ENCODE measurements around the gene SATB1.

The SATB1 gene

DNA sequence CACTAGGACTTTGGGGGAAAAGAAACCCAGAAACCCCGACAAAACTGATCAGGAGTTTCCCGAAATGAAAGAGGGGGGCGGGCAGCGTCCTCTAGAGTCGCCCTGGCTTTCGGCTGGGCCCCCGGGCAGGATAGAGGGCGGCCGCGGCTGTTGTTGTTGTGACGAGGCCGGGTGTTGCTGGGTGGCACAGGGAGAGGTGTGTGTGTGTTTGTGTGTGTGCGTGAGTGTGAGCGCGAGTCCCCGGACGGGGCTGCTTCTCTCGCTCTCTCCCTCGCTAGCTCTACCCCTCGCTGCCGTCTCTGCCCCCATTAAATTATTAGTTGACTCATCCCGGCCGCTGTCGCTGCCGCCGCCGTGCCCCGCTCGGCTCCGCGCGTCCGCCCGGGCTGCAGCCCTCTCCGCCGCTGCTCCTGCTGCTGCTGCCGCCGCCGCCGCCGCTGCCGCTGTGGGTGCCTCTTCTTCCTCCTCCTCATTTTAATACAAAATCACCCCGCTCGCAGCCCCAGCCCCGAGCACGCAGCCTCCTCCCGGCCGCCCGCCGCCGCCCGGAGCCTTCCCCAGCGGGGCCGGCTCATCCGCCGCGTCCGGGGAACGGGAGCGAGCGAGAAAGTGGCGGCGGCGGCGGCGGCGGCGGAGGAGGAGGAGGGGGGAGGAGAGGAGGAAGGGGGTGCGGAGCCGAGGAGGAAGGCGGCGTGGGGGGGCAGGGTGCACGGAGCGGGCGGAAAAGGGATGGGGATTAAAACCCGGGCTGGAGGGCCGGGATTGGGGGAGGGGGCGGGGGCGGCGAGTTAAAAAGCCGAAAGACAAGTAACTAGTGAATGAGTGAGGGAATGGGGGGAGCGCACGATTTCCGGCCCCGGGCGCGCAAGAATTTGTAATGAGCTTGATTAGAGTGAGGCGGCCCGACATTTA, at the start of gene SATB1:
Gene SATB1, minus strand, starts transcription at position 611 of the 912 bp plus-strand sequence. CDS start 4,372 bp downstream, outside the sequence.
- DNase-seq = peak; percentile 61

- no peak for DNase-seq
These were observed 49.1 kb upstream of the SATB1 start for GRCh38 chr3:18474202-18474601.

- no peak for DNase-seq
These were observed 44.6 kb upstream of the SATB1 start for GRCh38 chr3:18469775-18470174.

DNA sequence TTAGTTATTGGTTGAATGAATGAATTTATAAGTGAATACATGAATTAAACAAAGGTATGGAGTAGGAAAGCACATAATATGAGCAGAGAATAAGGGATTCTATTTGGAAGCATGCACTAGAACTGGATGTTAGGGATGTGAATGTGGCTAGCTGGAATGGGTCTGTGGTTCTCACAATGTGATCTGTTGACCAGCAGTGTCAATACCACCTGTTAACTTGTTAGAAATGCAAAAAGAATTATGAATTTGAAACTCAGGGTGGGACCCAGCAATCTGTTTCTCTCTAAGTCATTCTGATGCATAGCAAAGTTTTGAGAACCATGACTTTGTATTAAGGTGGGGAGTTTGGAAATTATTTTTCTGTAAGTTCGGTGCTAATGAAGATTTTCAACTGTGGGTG, 41.0 kb upstream of the SATB1 start:
- no peak for DNase-seq

DNA sequence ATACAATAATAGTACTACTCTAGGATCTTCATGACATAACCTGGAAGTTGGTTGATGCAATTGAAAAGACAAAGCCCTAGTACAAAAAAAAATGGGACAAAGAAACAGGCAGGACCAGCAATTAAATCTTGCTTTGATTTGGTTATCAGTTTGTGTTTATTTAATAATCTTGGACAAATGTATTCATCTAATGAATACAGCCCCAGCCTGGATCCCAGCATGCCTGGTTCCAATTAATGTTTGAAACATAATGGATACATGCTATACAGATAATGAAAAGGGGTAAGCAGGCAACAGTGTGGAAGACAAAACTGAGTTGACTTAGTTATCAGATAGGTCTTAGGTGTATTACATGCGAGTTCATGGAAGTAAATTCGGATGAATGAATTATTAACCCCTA, 29.6 kb upstream of the SATB1 start:
- DNase-seq = no peak

GRCh38 chr3:18449618-18450017, 24.5 kb upstream of the SATB1 start:
- DNase-seq = peak; percentile 8

- DNase-seq = no peak
These were observed 22.6 kb upstream of the SATB1 start for GRCh38 chr3:18447720-18448119.

GRCh38 chr3:18446149-18446825, 21.1 kb upstream of the SATB1 start:
- no peak for DNase-seq

- DNase-seq = no peak
These were observed 20.4 kb upstream of the SATB1 start for GRCh38 chr3:18445401-18446148.

DNA sequence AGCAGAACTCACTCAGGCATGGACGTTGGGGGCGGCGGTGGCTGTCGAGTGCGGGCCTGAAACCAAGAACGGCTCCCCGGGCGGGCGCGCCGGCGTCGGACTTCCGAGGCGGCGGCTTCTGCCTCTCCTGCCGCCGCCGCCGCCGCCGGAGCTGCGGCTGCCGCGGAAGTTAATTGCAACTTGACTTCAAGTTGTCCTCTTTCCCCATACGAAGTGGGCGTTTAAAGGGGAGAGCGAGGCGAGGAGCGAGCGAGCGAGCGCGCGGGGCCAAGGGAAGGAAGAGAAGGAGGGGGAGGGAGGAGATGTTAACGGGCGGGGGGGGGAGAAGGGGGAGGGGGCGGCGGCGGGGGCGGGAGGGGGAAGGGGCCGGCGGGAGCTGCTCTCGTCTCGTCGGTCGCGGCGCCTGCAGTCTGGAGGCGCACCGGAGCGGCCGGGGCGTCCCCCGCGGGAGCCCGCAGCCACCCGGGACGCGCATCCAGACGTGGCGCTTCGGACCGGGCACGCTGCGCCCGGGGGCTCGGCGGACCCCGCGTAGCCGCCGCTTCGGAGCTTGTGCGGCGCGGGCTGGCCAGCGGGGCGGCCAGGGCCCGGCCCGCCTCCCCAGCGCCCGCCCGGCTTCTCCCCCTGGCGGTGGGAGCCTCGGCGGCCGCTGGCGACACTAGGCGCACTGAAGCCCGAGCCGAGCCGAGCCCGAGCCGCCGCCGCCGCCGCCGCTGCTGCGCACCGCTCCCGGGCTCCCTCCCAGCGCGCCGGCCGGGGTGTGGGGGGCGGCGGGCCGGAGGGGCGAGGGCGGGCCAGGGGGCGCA, 19.7 kb upstream of the SATB1 start:
- peak; percentile 1 for DNase-seq

GRCh38 chr3:18443665-18444594, 18.8 kb upstream of the SATB1 start:
- DNase-seq = no peak

DNA sequence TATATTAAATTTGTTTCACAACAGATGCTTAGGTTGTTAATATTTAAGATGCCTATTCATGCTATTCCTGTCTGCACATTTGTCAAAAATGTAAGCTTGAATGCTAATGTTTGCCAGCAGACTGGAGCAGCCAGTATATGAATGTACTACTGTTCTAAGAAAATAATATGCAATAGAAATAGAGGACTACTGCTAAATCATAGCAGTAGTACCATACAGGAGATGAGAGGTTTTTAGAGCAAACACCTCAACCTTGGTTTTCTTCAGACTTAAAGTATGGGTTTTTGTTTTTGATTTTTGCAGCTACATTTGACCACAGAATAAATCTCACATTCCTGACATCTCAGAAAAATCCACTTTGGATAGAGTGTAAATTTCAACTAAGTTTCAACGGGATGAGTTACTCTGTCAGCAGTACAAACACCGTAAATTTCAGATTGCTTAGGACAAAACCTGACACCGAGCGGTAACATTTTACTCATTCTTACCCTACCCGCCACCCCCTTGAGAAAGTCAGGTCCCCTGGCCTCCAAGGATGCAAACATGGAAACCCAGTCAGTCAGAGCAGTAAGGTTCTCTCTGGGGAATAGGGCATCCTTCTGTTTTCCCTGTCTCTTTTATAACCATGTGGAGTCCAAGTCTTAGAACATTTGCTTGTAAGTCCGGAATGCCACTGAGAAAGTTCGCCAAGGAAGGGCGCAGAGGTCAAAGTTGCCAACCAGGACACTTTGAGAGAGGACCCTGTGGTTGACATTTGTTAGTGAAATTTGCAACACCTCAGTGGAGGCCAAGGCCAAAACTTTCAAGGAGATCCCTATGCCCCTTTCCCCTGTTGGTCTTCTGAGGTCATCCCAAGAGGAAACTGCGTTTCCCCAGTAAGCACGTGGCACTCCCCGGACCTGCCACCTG, 17.9 kb upstream of the SATB1 start:
- DNase-seq = no peak

GRCh38 chr3:18441551-18441950, 16.4 kb upstream of the SATB1 start:
- no peak for DNase-seq

DNA sequence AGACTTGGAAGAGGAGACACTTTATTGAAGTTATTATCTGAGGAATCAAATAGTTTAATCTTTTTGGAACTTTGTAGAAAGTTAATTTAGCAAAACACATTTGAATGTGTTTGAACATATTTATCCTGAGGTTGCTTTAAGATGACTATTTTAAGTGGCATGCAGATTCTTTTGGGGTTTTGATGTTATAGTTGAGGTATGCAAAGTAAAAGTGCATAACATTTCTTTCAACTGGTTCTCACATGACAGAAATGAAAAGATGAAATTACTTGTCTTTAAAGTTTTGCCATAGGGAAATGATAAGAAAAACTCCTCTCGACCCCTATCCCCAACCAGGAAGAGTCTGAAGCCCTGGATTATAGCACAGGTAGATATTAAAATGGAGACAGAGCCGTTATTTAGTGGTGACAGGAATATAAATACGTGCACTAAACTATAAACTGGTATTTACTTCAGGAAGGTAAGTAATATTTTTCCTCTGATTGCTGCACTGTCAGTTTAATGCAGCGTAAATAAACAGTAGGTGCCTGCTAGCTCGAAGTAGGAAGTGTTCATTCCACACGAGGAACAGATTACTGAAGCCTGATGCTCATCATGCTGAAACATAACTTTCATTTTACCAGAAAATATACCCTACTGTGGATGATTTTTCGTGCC, 15.1 kb upstream of the SATB1 start:
- DNase-seq = no peak

GRCh38 chr3:18439281-18439680, 14.1 kb upstream of the SATB1 start:
- no peak for DNase-seq

DNA sequence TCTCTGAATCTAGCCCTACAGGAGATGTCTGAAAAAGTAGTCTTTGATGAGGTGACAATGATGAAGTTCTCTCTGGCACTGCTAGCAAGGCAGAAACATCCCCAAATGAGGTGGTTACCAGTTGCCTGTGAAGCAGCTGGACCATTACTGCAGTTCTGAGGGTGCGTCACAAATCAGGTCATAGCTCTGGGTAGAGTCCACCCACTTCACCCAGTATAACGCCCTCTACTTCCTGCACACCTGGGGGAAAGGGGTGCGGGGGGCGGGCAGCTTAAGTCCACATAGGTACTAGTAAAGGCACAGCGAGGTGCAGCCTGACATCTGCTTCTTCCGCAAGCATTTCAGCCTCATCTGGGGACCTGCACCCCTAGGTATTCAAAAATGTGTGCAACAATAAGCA, 13.4 kb upstream of the SATB1 start:
- DNase-seq = no peak

GRCh38 chr3:18436213-18436612, 11.1 kb upstream of the SATB1 start:
- no peak for DNase-seq

- no peak for DNase-seq
These were observed 9.6 kb upstream of the SATB1 start for GRCh38 chr3:18434711-18435110.

DNA sequence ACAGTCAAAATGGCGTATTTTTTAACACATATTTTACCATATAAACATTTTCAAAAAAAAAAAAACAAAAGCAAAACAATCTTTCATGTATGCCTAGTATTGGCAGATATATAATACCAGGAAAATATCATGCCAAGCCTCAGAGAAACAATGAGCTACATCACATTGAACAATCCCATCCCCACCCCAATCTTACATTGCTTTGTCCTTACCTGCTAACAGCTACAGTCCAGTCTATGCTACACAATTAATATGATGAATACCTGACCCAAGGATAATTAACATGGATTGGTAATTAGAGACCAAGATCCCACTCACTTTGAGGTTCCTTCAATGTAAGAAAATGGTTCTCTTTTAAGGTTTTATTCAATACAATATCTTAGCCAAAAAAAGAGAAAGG, 7.6 kb upstream of the SATB1 start:
- DNase-seq = no peak

DNA sequence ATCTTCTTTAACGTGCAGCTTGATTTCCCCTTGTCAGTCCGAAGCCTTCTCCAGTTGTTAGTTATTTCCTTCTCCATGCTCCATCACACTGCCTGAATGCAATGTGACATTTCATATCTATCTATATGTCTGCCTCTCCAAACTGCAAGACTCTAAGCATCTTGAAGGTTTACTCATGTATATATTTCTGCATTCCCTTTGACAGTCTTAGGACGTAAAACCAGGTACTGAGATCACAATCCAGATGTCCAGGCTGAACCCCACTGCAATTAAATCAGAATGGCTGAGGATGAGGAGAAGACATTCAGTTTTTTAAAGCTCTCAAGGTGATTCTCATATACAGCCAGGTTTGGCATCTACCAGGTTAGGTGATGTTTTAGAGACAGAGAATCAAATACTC, 6.1 kb upstream of the SATB1 start:
- DNase-seq = no peak
